HEK293 (cell line): ENCODE measurements around the gene TK2.

Experiments used
- CTCF ChIA-PET: fragments of 350-600 bp; formaldehyde crosslinking; extraction: SDS; loops from one replicate; lab custom pipeline; 2021; ENCODE audit warnings: antibody characterized with exemption; lab: Yijun Ruan, JAX
- POLR2A ChIA-PET: fragments of 300-600 bp; formaldehyde crosslinking; extraction: SDS; loops from one replicate; lab custom pipeline; 2020; ENCODE audit warnings: antibody characterized with exemption, inconsistent platforms; lab: Yijun Ruan, JAX
- H3K27ac ChIP-seq: fragments of 200-500 bp; sonication (Bioruptor generic); 2 replicates; pipeline ENCODE4 v1.5.1; 2014; ENCODE audit warnings: low read depth, low read length, control low read depth, inconsistent platforms; ENCODE audit errors: extremely low read depth
- H3K36me3 ChIP-seq, 2 experiments: fragments of 200-500 bp in 1 of 2; sonication (Bioruptor generic) in 1 of 2; 1 replicate in 1 of 2; 2 replicates in 1 of 2; pipeline ENCODE4 v1.5.1; 2014 to 2017; ENCODE audit warnings: inconsistent platforms in 2 of 2, low read length in 2 of 2; ENCODE audit not compliant: control insufficient read depth in 2 of 2, insufficient read depth in 1 of 2
- H3K4me1 ChIP-seq: fragments of 200-500 bp; sonication (Bioruptor generic); 2 replicates; pipeline ENCODE4 v1.5.1; 2014; ENCODE audit warnings: mild to moderate bottlenecking, low read length, inconsistent platforms; ENCODE audit not compliant: control insufficient read depth, insufficient read depth
- H3K4me3 ChIP-seq: 2 replicates; pipeline ENCODE4 v1.5.1; 2011; ENCODE audit warnings: low read depth, mild to moderate bottlenecking, control low read depth, low read length, moderate library complexity
- H3K9me3 ChIP-seq: fragments of 200-500 bp; sonication (Bioruptor generic); 2 replicates; pipeline ENCODE4 v1.5.1; 2014; ENCODE audit warnings: low read depth, low read length, inconsistent platforms; ENCODE audit not compliant: control insufficient read depth, insufficient read depth
- KLF10 ChIP-seq: fragments of 450-650 bp; IDR thresholded peaks from 2 replicates; pipeline ENCODE4 v1.5.1; 2018; ENCODE audit warnings: missing biosample characterization, mild to moderate bottlenecking, missing genetic modification characterization
- ZNF366 ChIP-seq: fragments of 450-650 bp; formaldehyde crosslinking; conservative IDR thresholded peaks from 2 replicates; pipeline ENCODE4 v1.5.1; 2016; ENCODE audit warnings: missing biosample characterization, missing genetic modification characterization
- ZNF48 ChIP-seq: fragments of 450-650 bp; formaldehyde crosslinking; IDR thresholded peaks from 2 replicates; pipeline ENCODE4 v1.5.1; 2016; ENCODE audit warnings: missing biosample characterization, missing genetic modification characterization
- ZNF555 ChIP-seq: fragments of 450-650 bp; formaldehyde crosslinking; conservative IDR thresholded peaks from 2 replicates; pipeline ENCODE4 v1.5.1; 2017; ENCODE audit warnings: missing biosample characterization, mild to moderate bottlenecking, missing genetic modification characterization, inconsistent platforms
- ZNF558 ChIP-seq: fragments of 450-650 bp; formaldehyde crosslinking; IDR thresholded peaks from 2 replicates; pipeline ENCODE4 v1.5.1; 2016; ENCODE audit warnings: missing biosample characterization, missing genetic modification characterization
- ZNF626 ChIP-seq: fragments of 450-650 bp; sonication (Bioruptor Pico); formaldehyde crosslinking; IDR thresholded peaks from 2 replicates; pipeline ENCODE4 v1.5.1; 2018; ENCODE audit warnings: missing biosample characterization, missing genetic modification characterization, inconsistent platforms
- ZNF654 ChIP-seq: fragments of 450-650 bp; formaldehyde crosslinking; IDR thresholded peaks from 2 replicates; pipeline ENCODE4 v1.5.1; 2016; ENCODE audit warnings: low read depth, missing biosample characterization, missing genetic modification characterization
- ZSCAN30 ChIP-seq: fragments of 450-650 bp; IDR thresholded peaks from 2 replicates; pipeline ENCODE4 v1.5.1; 2018; ENCODE audit warnings: missing biosample characterization, mild to moderate bottlenecking, missing genetic modification characterization, moderate library complexity
- TF ChIP-seq, protein P1 (sequence below): fragments of 450-650 bp; formaldehyde crosslinking; optimal IDR thresholded peaks from 2 replicates; pipeline ENCODE3; 2016; ENCODE audit warnings: missing biosample characterization, mild to moderate bottlenecking, missing genetic modification characterization
- TF ChIP-seq, protein P2 (sequence below): fragments of 450-650 bp; formaldehyde crosslinking; IDR thresholded peaks from 2 replicates; pipeline ENCODE4 v1.5.1; 2016; ENCODE audit warnings: missing biosample characterization, missing genetic modification characterization
- TF ChIP-seq, protein P3 (sequence below): fragments of 450-650 bp; IDR thresholded peaks from 2 replicates; pipeline ENCODE4 v1.5.1; 2018; ENCODE audit warnings: missing biosample characterization, mild to moderate bottlenecking, missing genetic modification characterization
- TF ChIP-seq, protein P4 (sequence below): fragments of 450-650 bp; formaldehyde crosslinking; IDR thresholded peaks from 2 replicates; pipeline ENCODE4 v1.5.1; 2017; ENCODE audit warnings: missing biosample characterization, missing genetic modification characterization
- TF ChIP-seq, protein P5 (sequence below): fragments of 450-650 bp; formaldehyde crosslinking; IDR thresholded peaks from 2 replicates; pipeline ENCODE4 v1.5.1; 2016; ENCODE audit warnings: missing biosample characterization, missing genetic modification characterization

The TK2 gene

DNA sequence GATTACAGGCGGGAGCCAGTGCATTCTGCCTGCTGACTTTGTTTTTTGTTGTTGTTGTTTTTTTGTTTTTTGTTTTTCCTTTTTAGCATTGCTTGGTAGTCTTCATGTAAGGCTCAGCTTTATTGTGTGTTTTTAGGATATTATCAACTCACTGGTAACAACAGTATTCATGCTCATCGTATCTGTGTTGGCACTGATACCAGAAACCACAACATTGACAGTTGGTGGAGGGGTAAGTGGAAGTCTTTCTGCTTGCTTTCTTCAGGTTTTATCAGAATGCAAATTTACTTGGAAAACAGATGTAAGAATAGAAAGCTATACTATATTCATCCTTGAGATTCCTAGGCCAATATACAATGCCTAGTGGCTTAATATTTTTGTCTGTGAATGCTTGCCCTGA, 13.1 kb upstream of the TK2 start:
- POLR2A ChIA-PET: no interaction called here
- no peak for TF ChIP-seq ZSCAN30 (tag by site-specific recombination)
- TF ChIP-seq, all 188 proteins: peak for 0
- H3K27ac ChIP-seq: no peak overlapping the region

DNA sequence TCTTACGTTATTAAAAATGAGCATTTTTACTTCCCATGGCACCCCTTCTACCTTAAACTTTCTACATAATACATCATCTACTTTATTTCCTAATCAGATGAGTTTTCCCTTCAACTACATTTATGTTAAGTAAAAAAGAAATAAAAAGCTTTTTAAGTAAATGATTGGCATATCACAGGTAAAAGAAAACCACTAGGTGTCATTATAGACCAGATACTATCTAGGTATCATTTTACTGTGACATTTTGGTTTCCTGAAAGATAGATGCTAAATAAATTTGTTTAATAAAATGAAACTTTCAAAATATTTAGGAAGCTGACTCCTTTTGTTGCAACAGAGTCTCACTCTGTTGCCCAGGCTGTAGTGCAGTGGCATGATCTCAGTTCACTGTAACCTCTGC, 12.5 kb upstream of the TK2 start:
- CTCF ChIA-PET: interaction anchor here (1.0 to 2.6 kb wide), 8 partner anchors 10 to 306 kb away, joined by 3 to 10 read pairs (median 4); partner anchors contain the start of gene CMTM2
- TF ChIP-seq ZNF366 (tag by site-specific recombination) (no peak), ZNF555 (tag by site-specific recombination) (no peak)
- Histone ChIP-seq H3K4me1 (no peaks in the 10 kb centered on the region), H3K36me3 (peaks cover 5 to 92% of the 10 kb centered on the region in 2 experiments; a peak in 2 of 3 replicates), H3K9me3 (no peaks in the 10 kb centered on the region), H3K4me3 (no peak overlapping the region), H3K27ac (no peak overlapping the region)
- POLR2A ChIA-PET: interaction anchor here (0.7 kb wide), 1 partner anchor 12 kb away, joined by 3 read pairs; no protein-coding TSS in a partner anchor

More for the DNA sequence above, 13.1 kb upstream of the TK2 start:
- Histone ChIP-seq H3K36me3 (peaks cover 5 to 86% of the 10 kb centered on the region in 2 experiments; a peak in 2 of 3 replicates), H3K4me3 (no peak overlapping the region), H3K9me3 (no peaks in the 10 kb centered on the region), H3K4me1 (no peaks in the 10 kb centered on the region)
- CTCF ChIA-PET: interaction anchor here (0.6 to 2.6 kb wide), 12 partner anchors 10 to 305 kb away, joined by 3 to 10 read pairs (median 4); partner anchors contain the start of genes CKLF, CMTM2 and DYNC1LI2

DNA sequence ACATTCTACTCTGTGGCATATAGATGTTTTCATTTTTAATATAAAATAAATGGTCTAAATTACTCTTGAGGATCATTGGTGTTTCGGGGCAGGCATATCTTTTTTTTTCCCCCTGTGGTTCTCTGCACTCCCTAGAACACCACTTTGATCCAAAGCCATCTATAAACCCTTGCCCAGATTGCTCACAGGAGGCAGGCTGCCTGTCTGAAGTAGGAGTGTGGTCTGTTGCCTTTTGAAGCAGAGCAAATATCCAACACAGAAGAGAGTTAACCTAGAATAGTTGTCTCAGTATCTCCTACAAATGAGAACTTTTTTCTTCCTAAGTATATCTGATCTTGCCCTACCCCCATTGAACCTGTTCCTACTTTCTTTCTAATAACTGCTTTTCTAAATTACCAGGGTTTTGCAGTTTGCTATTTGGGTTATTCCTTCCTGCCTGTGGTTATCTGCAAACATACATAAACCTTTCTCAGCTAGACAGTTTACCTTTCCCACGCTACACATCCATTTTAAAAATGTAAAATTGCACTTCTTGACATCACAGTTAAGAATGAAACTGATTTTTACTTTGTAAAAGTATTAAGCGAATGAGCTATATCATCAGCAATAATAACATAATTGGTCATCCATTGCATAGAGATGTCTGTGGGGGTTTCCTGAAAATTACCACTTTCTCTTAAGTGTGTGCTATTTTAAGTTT, 11.6 kb upstream of the TK2 start:
- Histone ChIP-seq H3K36me3 (peaks cover 0 to 86% of the 10 kb centered on the region in 2 experiments; a peak in 2 of 3 replicates), H3K9me3 (no peaks in the 10 kb centered on the region), H3K27ac (no peak overlapping the region), H3K4me3 (no peak overlapping the region), H3K4me1 (no peaks in the 10 kb centered on the region)
- CTCF ChIA-PET: interaction anchor here (0.7 to 1.2 kb wide), 4 partner anchors 18 to 352 kb away, joined by 3 to 7 read pairs (median 4); partner anchors contain the start of gene CMTM2
- TF ChIP-seq ZNF654 (tag by site-specific recombination) (no peak), ZNF48 (no peak), ZNF558 (tag by site-specific recombination) (no peak), ZNF626 (tag by site-specific recombination) (no peak), KLF10 (tag by site-specific recombination) (no peak), ZNF366 (tag by site-specific recombination) (no peak)
- TF ChIP-seq, protein P1, sequence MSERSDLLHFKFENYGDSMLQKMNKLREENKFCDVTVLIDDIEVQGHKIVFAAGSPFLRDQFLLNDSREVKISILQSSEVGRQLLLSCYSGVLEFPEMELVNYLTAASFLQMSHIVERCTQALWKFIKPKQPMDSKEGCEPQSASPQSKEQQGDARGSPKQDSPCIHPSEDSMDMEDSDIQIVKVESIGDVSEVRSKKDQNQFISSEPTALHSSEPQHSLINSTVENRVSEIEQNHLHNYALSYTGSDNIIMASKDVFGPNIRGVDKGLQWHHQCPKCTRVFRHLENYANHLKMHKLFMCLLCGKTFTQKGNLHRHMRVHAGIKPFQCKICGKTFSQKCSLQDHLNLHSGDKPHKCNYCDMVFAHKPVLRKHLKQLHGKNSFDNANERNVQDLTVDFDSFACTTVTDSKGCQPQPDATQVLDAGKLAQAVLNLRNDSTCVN (tag by site-specific recombination): no peak
- TF ChIP-seq, protein P2, sequence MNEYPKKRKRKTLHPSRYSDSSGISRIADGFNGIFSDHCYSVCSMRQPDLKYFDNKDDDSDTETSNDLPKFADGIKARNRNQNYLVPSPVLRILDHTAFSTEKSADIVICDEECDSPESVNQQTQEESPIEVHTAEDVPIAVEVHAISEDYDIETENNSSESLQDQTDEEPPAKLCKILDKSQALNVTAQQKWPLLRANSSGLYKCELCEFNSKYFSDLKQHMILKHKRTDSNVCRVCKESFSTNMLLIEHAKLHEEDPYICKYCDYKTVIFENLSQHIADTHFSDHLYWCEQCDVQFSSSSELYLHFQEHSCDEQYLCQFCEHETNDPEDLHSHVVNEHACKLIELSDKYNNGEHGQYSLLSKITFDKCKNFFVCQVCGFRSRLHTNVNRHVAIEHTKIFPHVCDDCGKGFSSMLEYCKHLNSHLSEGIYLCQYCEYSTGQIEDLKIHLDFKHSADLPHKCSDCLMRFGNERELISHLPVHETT (tag by site-specific recombination): no peak
- TF ChIP-seq, protein P3, sequence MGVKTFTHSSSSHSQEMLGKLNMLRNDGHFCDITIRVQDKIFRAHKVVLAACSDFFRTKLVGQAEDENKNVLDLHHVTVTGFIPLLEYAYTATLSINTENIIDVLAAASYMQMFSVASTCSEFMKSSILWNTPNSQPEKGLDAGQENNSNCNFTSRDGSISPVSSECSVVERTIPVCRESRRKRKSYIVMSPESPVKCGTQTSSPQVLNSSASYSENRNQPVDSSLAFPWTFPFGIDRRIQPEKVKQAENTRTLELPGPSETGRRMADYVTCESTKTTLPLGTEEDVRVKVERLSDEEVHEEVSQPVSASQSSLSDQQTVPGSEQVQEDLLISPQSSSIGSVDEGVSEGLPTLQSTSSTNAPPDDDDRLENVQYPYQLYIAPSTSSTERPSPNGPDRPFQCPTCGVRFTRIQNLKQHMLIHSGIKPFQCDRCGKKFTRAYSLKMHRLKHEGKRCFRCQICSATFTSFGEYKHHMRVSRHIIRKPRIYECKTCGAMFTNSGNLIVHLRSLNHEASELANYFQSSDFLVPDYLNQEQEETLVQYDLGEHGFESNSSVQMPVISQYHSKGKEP (tag by site-specific recombination): no peak
- TF ChIP-seq, protein P4, sequence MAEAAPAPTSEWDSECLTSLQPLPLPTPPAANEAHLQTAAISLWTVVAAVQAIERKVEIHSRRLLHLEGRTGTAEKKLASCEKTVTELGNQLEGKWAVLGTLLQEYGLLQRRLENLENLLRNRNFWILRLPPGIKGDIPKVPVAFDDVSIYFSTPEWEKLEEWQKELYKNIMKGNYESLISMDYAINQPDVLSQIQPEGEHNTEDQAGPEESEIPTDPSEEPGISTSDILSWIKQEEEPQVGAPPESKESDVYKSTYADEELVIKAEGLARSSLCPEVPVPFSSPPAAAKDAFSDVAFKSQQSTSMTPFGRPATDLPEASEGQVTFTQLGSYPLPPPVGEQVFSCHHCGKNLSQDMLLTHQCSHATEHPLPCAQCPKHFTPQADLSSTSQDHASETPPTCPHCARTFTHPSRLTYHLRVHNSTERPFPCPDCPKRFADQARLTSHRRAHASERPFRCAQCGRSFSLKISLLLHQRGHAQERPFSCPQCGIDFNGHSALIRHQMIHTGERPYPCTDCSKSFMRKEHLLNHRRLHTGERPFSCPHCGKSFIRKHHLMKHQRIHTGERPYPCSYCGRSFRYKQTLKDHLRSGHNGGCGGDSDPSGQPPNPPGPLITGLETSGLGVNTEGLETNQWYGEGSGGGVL (tag by site-specific recombination): no peak
- TF ChIP-seq, protein P5, sequence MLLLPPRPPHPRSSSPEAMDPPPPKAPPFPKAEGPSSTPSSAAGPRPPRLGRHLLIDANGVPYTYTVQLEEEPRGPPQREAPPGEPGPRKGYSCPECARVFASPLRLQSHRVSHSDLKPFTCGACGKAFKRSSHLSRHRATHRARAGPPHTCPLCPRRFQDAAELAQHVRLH (tag by site-specific recombination): no peak
- POLR2A ChIA-PET: interaction anchor here (0.7 kb wide), 1 partner anchor 13 kb away, joined by 3 read pairs; no protein-coding TSS in a partner anchor
